NT2/D1 (cell line): Measurements from ENCODE around the gene SCAF8.

ENCODE experiments used
- SUZ12 ChIP-seq: IDR thresholded peaks from 2 replicates; pipeline ENCODE4 v1.6.1; 2011; ENCODE audit not compliant: insufficient read length, insufficient read depth; ENCODE audit errors: extremely low read depth
- YY1 ChIP-seq: IDR thresholded peaks from 2 replicates; pipeline ENCODE4 v1.6.1; 2011; ENCODE audit not compliant: insufficient read length, insufficient read depth

DNA sequence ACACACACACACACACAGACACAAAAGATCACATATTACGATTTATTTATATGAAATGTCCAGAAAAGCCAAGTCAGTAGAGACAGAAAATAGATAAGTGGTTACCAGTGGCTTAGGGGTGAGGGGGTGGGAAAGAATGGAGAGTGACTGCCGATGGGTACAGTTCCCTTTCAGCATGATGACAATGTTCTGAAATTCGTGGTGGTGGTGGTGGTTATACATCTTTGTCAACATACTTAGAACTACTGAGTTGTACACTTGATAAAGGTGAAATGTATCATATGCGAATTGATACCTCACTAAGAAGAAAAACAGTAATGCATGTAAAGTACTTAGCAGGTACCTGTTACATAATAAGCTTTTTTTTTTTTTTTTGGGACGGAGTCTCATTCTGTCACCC lies 124.3 kb downstream of the SCAF8 start:
- TF ChIP-seq SUZ12: no peak
- TF ChIP-seq YY1: no peak
